DOHH2 (cell line): ENCODE results near the gene TRMT112.

Experiments used
- H3F3A ChIP-seq: fragments of 200-600 bp; sonication (generic), shearing (Covaris generic); 2 replicates; pipeline ENCODE4 v1.6.0; 2016; ENCODE audit warnings: antibody characterized with exemption, mild to moderate bottlenecking; ENCODE audit not compliant: control insufficient read depth, insufficient read depth
- H3K27ac ChIP-seq: fragments of 200-600 bp; sonication (generic); 2 replicates; pipeline ENCODE4 v1.5.1; 2014; ENCODE audit warnings: low read depth, mild to moderate bottlenecking, low read length, moderate library complexity
- H3K27me3 ChIP-seq: fragments of 200-600 bp; sonication (generic); 2 replicates; pipeline ENCODE4 v1.6.1; 2014; ENCODE audit warnings: mild to moderate bottlenecking, low read length, mixed read lengths; ENCODE audit not compliant: control insufficient read depth
- H3K36me3 ChIP-seq: fragments of 200-600 bp; sonication (generic); 2 replicates; pipeline ENCODE4 v1.6.1; 2014; ENCODE audit warnings: mild to moderate bottlenecking, low read length, moderate library complexity, mixed read lengths; ENCODE audit not compliant: control insufficient read depth
- H3K4me1 ChIP-seq: fragments of 200-600 bp; sonication (generic); 2 replicates; pipeline ENCODE4 v1.6.1; 2014; ENCODE audit warnings: mild to moderate bottlenecking, low read length, mixed read lengths; ENCODE audit not compliant: control insufficient read depth
- H3K4me2 ChIP-seq: fragments of 200-600 bp; sonication (generic); 2 replicates; pipeline ENCODE4 v1.6.0; 2014; ENCODE audit warnings: mild to moderate bottlenecking, low read length, moderate library complexity
- H3K4me3 ChIP-seq: fragments of 200-600 bp; sonication (generic); 2 replicates; pipeline ENCODE4 v1.5.1; 2014; ENCODE audit warnings: mild to moderate bottlenecking, low read length, mixed read lengths
- H3K79me2 ChIP-seq: fragments of 200-600 bp; sonication (generic); 2 replicates; pipeline ENCODE4 v1.6.1; 2014; ENCODE audit warnings: mild to moderate bottlenecking, low read length, mixed read lengths; ENCODE audit not compliant: control insufficient read depth
- H3K9me2 ChIP-seq: fragments of 200-600 bp; sonication (generic); replicated peaks from 2 replicates; pipeline ENCODE4 v1.6.1; 2014; ENCODE audit warnings: mild to moderate bottlenecking, low read length, mixed read lengths; ENCODE audit not compliant: control insufficient read depth
- H3K9me3 ChIP-seq: fragments of 200-600 bp; sonication (generic); 2 replicates; pipeline ENCODE4 v1.6.1; 2014; ENCODE audit warnings: antibody characterized with exemption, low read length, mixed read lengths; ENCODE audit not compliant: control insufficient read depth, insufficient read depth
- H4K20me1 ChIP-seq: fragments of 200-600 bp; sonication (generic); 2 replicates; pipeline ENCODE4 v1.6.0; 2014; ENCODE audit warnings: low read depth, mild to moderate bottlenecking, antibody characterized with exemption, low read length, moderate library complexity; ENCODE audit not compliant: control insufficient read depth, insufficient read depth
- EZH2phosphoT487 ChIP-seq: fragments of 200-600 bp; sonication (generic); IDR thresholded peaks from 2 replicates; pipeline ENCODE4 v1.6.1; 2017; ENCODE audit warnings: borderline replicate concordance, mild to moderate bottlenecking, antibody characterized with exemption, low read length, moderate library complexity, mixed read lengths
- TF ChIP-seq, protein P1 (sequence below): fragments of 200-600 bp; sonication (generic); IDR thresholded peaks from one replicate; pipeline ENCODE4 v1.5.1; 2014; ENCODE audit warnings: antibody characterized with exemption, mild to moderate bottlenecking, low read depth, low read length; ENCODE audit not compliant: poor library complexity, severe bottlenecking

TRMT112 gene

DNA sequence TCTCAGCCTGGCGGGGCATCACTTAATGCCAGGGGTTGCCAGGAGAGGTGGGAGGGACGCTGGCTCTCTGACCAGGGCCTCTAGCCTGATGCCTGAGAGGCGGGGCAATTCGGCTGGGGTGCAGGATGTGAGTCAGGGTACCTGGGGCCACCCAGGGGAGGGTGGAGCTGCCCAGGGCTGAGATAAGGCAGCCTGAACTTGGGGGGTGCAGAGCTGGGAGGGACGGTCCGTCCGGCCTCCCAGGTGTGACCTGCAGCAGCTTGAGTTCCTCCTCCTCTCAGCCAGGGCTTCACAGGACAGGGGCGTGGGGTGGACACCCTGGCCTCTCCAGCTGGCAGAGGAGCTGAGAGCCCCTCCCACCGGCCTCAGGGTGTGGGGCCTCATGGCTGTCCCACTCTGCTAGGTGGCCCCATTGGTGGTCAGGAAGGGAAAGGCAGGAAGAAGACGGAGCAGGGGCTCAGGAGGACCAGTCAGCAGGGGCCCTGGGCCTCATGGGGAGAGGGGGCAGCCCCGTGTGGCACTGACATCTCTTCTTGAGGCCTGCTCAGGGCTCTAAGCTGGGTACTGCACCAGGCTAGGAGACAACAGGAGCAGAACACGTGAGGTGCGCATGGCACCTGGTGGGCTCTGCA is 40.7 kb upstream of the TRMT112 start:
- Histone ChIP-seq H3K4me3 (peak overlapping the region; percentile 83), H3K36me3 (peaks cover 20% of the 10 kb centered on the region), H3K4me1 (peaks cover 38% of the 10 kb centered on the region), H3K27me3 (no peaks in the 10 kb centered on the region), H3K27ac (no peak overlapping the region), H3K9me3 (no peaks in the 10 kb centered on the region), H3K9me2 (no peaks in the 10 kb centered on the region), H3K79me2 (peaks cover 6% of the 10 kb centered on the region; the same call in 1 of the 2 replicates), H4K20me1 (no peaks in the 10 kb centered on the region), H3F3A (peaks cover 5% of the 10 kb centered on the region), H3K4me2 (peak overlapping the region; percentile 98)
- TF ChIP-seq EZH2phosphoT487 = no peak
- TF ChIP-seq, protein P1, sequence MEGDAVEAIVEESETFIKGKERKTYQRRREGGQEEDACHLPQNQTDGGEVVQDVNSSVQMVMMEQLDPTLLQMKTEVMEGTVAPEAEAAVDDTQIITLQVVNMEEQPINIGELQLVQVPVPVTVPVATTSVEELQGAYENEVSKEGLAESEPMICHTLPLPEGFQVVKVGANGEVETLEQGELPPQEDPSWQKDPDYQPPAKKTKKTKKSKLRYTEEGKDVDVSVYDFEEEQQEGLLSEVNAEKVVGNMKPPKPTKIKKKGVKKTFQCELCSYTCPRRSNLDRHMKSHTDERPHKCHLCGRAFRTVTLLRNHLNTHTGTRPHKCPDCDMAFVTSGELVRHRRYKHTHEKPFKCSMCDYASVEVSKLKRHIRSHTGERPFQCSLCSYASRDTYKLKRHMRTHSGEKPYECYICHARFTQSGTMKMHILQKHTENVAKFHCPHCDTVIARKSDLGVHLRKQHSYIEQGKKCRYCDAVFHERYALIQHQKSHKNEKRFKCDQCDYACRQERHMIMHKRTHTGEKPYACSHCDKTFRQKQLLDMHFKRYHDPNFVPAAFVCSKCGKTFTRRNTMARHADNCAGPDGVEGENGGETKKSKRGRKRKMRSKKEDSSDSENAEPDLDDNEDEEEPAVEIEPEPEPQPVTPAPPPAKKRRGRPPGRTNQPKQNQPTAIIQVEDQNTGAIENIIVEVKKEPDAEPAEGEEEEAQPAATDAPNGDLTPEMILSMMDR = no peak

DNA sequence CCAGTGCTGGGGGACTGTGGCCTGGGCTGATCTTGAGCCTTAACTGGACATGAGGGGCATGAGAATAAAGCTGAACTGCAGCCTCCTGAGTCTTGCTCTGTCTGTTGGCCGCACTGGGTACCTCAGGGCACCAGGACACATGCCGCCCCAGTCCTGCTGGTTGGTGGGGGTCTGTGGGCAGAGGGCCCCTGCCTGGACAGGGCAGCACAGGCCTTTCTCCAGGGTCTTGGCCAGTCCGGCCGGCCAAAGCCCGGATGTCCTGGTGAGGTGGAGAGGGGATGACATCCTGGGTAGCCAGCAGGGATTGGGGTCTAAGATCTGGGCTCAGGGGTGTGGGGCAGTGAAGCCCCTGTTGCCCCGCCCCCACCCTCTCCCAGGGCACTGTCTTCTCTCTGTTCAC is 40.1 kb upstream of the TRMT112 start:
- Histone ChIP-seq H3K4me2 (no peak overlapping the region), H3F3A (peaks cover 5% of the 10 kb centered on the region), H3K79me2 (peaks cover 6% of the 10 kb centered on the region; the same call in 1 of the 2 replicates), H3K36me3 (peaks cover 16% of the 10 kb centered on the region), H3K27me3 (no peaks in the 10 kb centered on the region), H3K4me1 (peaks cover 38% of the 10 kb centered on the region), H3K9me2 (no peaks in the 10 kb centered on the region), H4K20me1 (no peaks in the 10 kb centered on the region), H3K4me3 (no peak overlapping the region), H3K27ac (no peak overlapping the region), H3K9me3 (no peaks in the 10 kb centered on the region)
- TF ChIP-seq, protein P1 = no peak
- no peak for TF ChIP-seq EZH2phosphoT487

DNA sequence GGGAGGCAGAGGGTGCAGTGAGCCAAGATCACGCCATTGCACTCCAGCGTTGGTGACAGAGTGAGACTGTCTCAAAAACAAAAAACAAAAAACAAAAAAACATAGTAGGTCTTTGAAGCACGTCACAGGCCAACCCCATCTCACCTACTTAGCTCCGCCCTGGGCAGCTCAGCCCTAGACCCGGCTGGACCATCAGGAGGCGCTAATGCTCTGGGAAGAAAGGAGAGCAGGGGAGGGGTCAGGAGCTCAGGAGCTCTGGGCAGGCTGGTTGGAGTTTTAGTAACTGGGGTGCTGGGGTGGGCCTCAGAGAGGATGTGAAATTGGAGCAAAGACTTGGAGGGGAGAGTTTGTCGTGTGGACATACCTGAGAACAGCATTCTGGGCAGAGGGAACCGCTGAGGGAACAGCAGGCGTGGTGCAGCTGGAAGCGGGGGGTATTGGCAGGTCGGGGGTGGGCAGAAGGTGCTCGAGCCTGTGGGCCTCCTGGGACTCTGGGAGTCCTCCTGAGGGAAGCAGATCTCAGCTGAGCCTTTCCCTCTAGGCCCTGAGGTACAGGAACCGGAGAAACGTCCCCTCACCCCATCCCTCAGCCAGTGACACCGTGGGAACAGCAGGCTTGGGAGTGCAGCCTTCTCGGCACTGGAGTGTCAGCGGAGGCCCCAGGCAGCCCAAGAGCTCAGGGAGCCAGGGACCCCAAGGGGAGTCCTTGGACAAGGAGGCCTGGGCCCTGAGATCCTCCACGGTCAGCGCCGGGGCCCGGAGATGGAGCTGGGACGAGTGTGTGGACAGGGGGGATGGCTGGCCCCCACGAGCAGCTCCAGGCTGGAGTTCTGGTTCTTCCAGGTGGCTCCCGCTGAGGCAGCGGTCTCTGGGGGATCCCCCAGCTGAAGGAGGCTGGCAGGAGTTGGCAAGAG is 39.4 kb upstream of the TRMT112 start:
- Histone ChIP-seq H3K27ac (no peak overlapping the region), H3K4me2 (no peak overlapping the region), H3K4me1 (peaks cover 38% of the 10 kb centered on the region), H3K9me3 (no peaks in the 10 kb centered on the region), H3K9me2 (no peaks in the 10 kb centered on the region), H3K36me3 (peaks cover 9% of the 10 kb centered on the region), H3F3A (peaks cover 5% of the 10 kb centered on the region), H3K27me3 (no peaks in the 10 kb centered on the region), H4K20me1 (no peaks in the 10 kb centered on the region), H3K4me3 (no peak overlapping the region), H3K79me2 (peaks cover 6% of the 10 kb centered on the region; the same call in 1 of the 2 replicates)
- TF ChIP-seq, protein P1 = peak; percentile 79
- no peak for TF ChIP-seq EZH2phosphoT487
